Kidney epithelial cell (primary cell): Measurements from ENCODE around the gene SEMA6A. TPM values are rescaled to one million over a fixed set of nuclear protein-coding genes. Genes with fewer than 3 reads are reported as not detected.

Source experiments
- DNase-seq: peaks from one replicate; pipeline ENCODE4 v3.0.0-alpha.2; 2010; ENCODE audit warnings: low read depth
- H3K27me3 ChIP-seq: 2 replicates; pipeline ENCODE4 v1.6.0; 2011; ENCODE audit warnings: low read length; ENCODE audit not compliant: control insufficient read depth, insufficient read depth
- H3K36me3 ChIP-seq: 2 replicates; pipeline ENCODE4 v1.5.1; 2011; ENCODE audit warnings: low read length; ENCODE audit not compliant: control insufficient read depth, insufficient read depth
- H3K4me3 ChIP-seq: 2 replicates; pipeline ENCODE4 v1.5.1; 2011; ENCODE audit warnings: low read depth, mild to moderate bottlenecking, control low read depth, low read length
- total RNA-seq: library from RNA; depleted of rRNA; stranded (reverse); fragments of >200 nt; gene quantifications from 2 replicates; pipeline ENCODE4 v1.2.3, GENCODE V29; 2015
- TF ChIP-seq, protein P1 (sequence below): IDR thresholded peaks from 2 replicates; pipeline ENCODE4 v1.5.1; 2011; ENCODE audit warnings: mild to moderate bottlenecking, moderate library complexity, low read length, control low read depth, inconsistent platforms; ENCODE audit not compliant: insufficient read depth, poor library complexity, severe bottlenecking

Gene SEMA6A
- total RNA-seq, 1 donor from 2014 or later: 6.3 TPM

DNA sequence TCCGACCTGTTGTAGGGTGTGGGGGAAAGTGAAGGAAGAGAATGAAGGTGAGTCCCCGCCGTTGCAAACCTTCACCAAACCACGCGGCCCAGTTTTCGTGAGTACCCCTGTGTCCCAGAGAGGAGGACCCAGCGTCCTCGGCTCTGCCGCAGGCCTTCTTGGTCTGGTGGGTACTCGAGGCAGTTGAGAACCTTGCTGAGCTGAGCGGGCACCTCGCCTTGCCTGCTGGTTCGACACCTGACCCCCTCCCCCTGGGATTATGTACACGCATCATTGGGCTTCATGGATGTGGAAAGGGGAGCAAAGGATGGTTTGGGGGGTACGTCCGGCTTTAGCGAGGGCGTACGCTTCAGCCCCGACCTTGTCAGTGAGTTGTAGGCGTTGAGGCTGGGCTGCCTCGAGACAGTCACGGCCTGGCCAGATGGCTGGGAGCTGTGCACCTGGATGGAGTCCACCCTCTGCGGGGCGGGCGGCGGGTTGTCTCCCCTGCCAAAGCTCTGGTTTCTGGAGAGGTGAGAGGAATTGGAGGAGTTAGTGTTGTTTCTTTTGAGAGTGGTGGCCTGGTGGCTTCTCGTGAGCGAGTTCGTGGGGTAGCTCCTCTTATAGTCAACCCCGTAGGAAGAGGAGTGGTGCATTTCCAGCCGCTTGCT is 128.1 kb downstream of the SEMA6A start:
- no peaks in the 10 kb centered on the region for H3K27me3 ChIP-seq
- TF ChIP-seq, protein P1, sequence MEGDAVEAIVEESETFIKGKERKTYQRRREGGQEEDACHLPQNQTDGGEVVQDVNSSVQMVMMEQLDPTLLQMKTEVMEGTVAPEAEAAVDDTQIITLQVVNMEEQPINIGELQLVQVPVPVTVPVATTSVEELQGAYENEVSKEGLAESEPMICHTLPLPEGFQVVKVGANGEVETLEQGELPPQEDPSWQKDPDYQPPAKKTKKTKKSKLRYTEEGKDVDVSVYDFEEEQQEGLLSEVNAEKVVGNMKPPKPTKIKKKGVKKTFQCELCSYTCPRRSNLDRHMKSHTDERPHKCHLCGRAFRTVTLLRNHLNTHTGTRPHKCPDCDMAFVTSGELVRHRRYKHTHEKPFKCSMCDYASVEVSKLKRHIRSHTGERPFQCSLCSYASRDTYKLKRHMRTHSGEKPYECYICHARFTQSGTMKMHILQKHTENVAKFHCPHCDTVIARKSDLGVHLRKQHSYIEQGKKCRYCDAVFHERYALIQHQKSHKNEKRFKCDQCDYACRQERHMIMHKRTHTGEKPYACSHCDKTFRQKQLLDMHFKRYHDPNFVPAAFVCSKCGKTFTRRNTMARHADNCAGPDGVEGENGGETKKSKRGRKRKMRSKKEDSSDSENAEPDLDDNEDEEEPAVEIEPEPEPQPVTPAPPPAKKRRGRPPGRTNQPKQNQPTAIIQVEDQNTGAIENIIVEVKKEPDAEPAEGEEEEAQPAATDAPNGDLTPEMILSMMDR: no peak
- H3K36me3 ChIP-seq: peaks cover 3% of the 10 kb centered on the region
- no peak for DNase-seq
- H3K4me3 ChIP-seq: no peak overlapping the region

DNA sequence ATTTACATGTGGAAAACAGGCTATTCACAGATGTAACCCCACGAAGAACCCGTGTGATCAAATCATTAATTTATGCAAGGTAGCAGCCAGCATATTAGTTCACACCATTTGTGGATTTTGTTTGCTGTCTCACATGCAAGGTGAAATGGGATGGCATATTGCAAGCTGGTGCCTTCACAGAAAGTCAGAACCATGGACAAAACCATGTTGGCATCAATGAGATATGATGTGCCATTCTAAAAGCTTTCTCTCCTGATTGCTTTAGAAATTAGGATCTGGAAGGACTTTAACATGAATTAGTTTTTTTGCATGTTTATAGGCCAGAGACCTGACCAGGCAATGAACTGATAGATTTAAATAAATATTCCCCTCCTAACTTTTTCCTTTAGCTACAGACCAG is 129.3 kb downstream of the SEMA6A start:
- no peaks in the 10 kb centered on the region for H3K27me3 ChIP-seq
- peaks cover 3% of the 10 kb centered on the region for H3K36me3 ChIP-seq
- TF ChIP-seq, protein P1: no peak
- H3K4me3 ChIP-seq: no peak overlapping the region
- no peak for DNase-seq

DNA sequence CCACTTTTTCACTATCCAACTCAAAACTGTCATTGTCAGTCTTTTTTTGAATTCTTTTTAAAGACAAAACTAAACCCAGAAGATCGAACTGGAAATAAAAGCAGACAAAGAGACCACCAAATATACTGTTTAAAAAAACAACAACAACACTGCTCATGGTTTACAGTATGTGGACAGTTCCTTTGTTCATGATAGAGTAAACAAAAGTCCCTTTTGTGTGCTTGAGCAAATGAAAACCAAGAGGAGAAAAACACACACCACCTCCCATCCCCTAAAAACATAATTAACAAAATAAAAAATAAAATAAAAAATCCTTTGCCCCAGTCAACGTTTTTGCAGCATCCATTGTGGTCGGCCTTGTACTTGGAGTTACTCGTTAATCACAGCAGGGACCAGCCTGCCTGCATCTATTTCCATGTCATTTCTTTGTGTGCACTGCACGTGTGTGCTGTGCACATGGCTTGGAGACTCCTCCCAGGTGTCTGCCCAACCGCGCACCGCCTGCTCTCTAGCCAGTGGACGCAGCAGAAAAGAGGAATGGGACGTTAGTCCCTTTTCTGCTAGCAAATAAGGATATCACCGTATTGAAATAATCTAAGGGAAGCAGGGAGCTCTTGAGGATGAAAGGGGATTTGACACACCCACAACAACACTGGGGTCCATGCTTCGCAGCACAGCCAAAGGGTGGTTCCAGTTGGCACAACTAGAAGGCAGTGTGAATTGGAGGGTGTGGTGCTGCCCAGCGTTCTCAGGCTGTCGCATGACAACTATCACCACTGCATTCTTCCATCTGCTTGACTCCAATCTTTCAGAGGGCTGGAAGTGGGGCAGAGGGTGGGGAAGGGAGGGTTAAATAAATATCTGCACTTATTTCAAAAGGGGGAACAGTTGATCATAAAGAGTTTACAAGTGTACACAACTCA is 130.0 kb downstream of the SEMA6A start:
- H3K36me3 ChIP-seq: peaks cover 3% of the 10 kb centered on the region
- no peak overlapping the region for H3K4me3 ChIP-seq
- TF ChIP-seq, protein P1: no peak
- no peaks in the 10 kb centered on the region for H3K27me3 ChIP-seq
- DNase-seq: no peak

DNA sequence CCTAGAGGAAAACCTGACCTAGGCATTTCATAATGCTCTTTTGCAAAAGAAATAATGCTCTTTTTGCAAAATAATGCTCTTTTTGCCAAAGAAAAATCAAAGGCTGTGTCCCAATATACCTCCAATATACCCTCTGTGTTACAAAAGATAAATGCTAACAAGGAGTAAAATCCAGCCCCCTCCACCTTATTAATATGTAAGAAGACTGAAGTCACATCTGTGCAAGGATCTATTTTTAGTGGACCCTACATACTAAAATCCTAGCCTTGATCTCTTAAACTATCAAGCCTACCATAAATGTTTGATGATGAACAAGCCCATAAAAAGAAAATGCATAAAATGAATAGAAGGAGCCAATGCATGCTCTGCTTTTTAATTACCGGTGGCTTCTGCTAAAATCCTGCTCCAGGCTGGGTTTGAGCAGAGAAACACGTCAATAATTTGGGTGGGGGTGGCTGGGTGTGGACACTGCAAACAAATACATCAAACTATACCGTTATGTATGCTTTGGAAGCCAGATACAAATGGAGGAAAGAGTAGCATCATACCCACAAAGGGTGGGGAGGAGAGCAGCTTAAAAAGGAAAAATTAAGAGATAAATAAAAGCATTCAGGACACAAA is 131.6 kb downstream of the SEMA6A start:
- Histone ChIP-seq H3K27me3 (no peaks in the 10 kb centered on the region), H3K4me3 (no peak overlapping the region), H3K36me3 (peaks cover 3% of the 10 kb centered on the region)
- no peak for DNase-seq
- TF ChIP-seq, protein P1: no peak

DNA sequence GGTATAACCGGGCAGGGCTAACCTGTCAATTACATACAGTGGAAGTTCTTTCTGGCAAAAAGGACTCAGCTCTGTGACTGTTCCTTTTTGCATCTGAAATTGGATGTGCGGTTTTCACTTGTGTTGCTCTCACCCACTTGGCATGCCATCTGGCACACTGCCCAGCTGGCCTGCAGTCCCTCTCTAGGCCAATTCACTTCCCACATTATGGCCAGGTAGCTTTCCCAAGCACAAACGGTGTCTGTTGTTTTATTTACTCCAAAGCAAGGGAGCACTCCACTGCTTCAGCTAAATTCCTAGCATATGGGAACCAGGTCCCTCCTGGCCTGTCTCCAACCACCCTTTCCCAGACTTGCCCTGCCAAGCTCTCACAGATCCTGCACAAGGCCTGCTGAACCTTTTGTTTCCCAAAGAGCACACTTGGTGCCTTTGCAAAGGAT is 132.5 kb downstream of the SEMA6A start:
- TF ChIP-seq, protein P1: no peak
- peaks cover 2% of the 10 kb centered on the region for H3K36me3 ChIP-seq
- H3K27me3 ChIP-seq: no peaks in the 10 kb centered on the region
- no peak overlapping the region for H3K4me3 ChIP-seq
- peak; percentile 78 for DNase-seq
